RWPE2 (cell line): Measurements from ENCODE around the gene WWOX.

ENCODE experiments used
- ATAC-seq: fragments of 200-7000 bp; cut with Tn5 transposase; 3 replicates; pipeline ENCODE4 v1.9.1; 2021; ENCODE audit warnings: low read depth
- DNase-seq: peaks from one replicate; pipeline ENCODE4 v3.0.0-alpha.2; 2020; ENCODE audit warnings: low spot score
- H3K27ac ChIP-seq: fragments of 450-650 bp; 2 replicates; pipeline ENCODE4 v1.5.1; 2017; ENCODE audit warnings: mild to moderate bottlenecking; ENCODE audit not compliant: poor library complexity, severe bottlenecking
- H3K27me3 ChIP-seq: fragments of 250-450 bp; sonication (Bioruptor Pico); 2 replicates; pipeline ENCODE4 v1.5.1; 2021; ENCODE audit warnings: mild to moderate bottlenecking, moderate library complexity; ENCODE audit not compliant: insufficient read depth, poor library complexity, severe bottlenecking
- H3K36me3 ChIP-seq: fragments of 250-450 bp; sonication (Bioruptor Pico); 2 replicates; pipeline ENCODE4 v1.5.1; 2020; ENCODE audit warnings: low read depth, mild to moderate bottlenecking, moderate library complexity
- H3K4me1 ChIP-seq: fragments of 250-450 bp; sonication (Bioruptor Pico); 2 replicates; pipeline ENCODE4 v1.5.1; 2021; ENCODE audit warnings: mild to moderate bottlenecking, moderate library complexity; ENCODE audit not compliant: insufficient read depth, poor library complexity, severe bottlenecking
- H3K4me3 ChIP-seq: fragments of 250-450 bp; sonication (Bioruptor Pico); 2 replicates; pipeline ENCODE4 v1.5.1; 2021; ENCODE audit warnings: mild to moderate bottlenecking, moderate library complexity; ENCODE audit not compliant: severe bottlenecking
- H3K9me3 ChIP-seq: fragments of 250-450 bp; sonication (Bioruptor Pico); 2 replicates; pipeline ENCODE4 v1.5.1; 2021; ENCODE audit warnings: mild to moderate bottlenecking, moderate library complexity; ENCODE audit not compliant: severe bottlenecking
- TF ChIP-seq, protein P1 (sequence below): fragments of 450-650 bp; IDR thresholded peaks from one replicate; pipeline ENCODE4 v1.5.1; 2017; ENCODE audit warnings: mild to moderate bottlenecking, moderate library complexity; ENCODE audit not compliant: poor library complexity, severe bottlenecking

WWOX gene

GRCh38 chr16:78647019-78647418 is 547.6 kb downstream of the WWOX start:
- Histone ChIP-seq H3K27me3 (no peaks in the 10 kb centered on the region), H3K9me3 (no peaks in the 10 kb centered on the region), H3K4me1 (no peaks in the 10 kb centered on the region), H3K4me3 (no peak overlapping the region), H3K36me3 (no peaks in the 10 kb centered on the region), H3K27ac (no peak overlapping the region)
- no peak for ATAC-seq
- TF ChIP-seq, protein P1, sequence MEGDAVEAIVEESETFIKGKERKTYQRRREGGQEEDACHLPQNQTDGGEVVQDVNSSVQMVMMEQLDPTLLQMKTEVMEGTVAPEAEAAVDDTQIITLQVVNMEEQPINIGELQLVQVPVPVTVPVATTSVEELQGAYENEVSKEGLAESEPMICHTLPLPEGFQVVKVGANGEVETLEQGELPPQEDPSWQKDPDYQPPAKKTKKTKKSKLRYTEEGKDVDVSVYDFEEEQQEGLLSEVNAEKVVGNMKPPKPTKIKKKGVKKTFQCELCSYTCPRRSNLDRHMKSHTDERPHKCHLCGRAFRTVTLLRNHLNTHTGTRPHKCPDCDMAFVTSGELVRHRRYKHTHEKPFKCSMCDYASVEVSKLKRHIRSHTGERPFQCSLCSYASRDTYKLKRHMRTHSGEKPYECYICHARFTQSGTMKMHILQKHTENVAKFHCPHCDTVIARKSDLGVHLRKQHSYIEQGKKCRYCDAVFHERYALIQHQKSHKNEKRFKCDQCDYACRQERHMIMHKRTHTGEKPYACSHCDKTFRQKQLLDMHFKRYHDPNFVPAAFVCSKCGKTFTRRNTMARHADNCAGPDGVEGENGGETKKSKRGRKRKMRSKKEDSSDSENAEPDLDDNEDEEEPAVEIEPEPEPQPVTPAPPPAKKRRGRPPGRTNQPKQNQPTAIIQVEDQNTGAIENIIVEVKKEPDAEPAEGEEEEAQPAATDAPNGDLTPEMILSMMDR = no peak
- DNase-seq = no peak

DNA sequence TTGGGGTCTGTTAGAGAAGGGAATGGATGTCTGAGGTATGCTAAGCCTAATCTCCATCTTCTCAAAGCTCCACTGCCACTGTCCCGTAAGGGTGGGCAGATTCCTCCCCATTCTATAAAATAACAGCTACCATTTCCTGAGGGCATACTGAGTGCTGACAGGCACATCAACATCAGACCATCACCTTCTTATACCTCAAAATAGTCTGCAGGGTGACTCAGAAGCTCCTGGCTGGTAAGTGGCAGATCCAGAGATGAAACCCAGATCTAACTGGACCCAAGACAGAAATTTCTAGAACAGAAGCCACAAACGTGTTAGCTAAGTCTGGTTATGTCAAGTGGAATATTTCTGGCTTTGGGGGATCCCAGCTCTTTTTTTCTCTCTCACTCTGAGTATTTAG is 548.0 kb downstream of the WWOX start:
- no peaks in the 10 kb centered on the region for H3K36me3 ChIP-seq
- no peak overlapping the region for H3K4me3 ChIP-seq
- no peaks in the 10 kb centered on the region for H3K4me1 ChIP-seq
- ATAC-seq (no peak), DNase-seq (no peak)
- no peaks in the 10 kb centered on the region for H3K27me3 ChIP-seq
- no peaks in the 10 kb centered on the region for H3K9me3 ChIP-seq
- H3K27ac ChIP-seq = no peak overlapping the region
- TF ChIP-seq, protein P1 = no peak

DNA sequence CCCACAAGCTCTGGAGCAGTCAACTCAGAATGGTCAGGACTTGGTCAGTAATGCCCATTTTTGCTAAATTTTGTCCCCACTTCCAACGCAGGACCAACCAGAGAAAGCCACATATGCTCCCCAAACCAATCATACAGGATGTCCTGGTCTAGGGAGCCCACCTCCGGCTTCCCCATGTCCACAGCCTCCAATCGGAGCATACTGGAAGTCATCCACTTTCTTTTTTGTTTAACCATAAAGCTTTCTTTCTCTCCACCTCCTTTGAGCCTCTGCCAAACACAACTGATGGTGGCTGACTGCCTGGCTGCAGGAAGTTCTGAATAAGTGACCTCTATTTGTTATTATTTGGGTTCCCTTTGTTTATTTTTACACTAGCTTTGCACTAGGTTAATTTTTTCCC is 549.1 kb downstream of the WWOX start:
- Histone ChIP-seq H3K27ac (no peak overlapping the region), H3K4me1 (no peaks in the 10 kb centered on the region), H3K27me3 (no peaks in the 10 kb centered on the region), H3K9me3 (no peaks in the 10 kb centered on the region), H3K36me3 (no peaks in the 10 kb centered on the region), H3K4me3 (no peak overlapping the region)
- TF ChIP-seq, protein P1 = no peak
- DNase-seq (no peak), ATAC-seq (no peak)

DNA sequence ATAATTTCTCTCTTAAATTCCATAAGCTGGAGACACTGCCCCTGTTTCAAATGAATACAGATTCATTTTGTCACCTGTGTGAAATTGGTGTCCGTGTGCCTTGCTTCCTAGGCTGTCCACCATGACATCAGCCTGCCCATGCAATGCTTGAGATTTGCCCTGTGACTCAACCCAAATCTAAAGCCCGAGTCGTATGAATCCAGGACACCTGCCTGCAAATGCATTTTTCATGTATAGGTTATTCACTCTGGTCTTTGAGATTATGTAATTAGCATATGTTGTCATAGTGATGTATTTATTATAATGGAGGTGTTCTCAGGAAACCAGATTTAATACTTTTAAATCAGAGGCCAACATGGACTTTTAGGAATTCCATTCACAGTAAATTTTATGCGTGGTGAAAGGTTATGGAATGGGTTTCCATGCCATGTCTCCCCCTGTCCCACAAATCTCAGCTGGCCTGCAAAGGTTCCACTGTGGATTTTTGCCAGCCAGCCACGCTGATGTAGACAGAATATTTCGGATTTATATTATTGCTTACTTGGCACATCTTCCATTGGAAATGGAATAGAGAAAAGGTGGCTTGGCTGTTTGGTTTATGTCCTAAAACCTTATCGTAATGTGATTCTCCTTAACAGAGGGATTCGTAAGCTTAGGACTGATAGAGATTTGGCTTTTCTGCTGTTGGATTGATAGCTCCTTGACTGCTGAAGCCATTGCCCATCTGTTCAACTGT is 551.1 kb downstream of the WWOX start:
- Histone ChIP-seq H3K4me1 (no peaks in the 10 kb centered on the region), H3K9me3 (no peaks in the 10 kb centered on the region), H3K27ac (no peak overlapping the region), H3K27me3 (no peaks in the 10 kb centered on the region), H3K36me3 (no peaks in the 10 kb centered on the region), H3K4me3 (no peak overlapping the region)
- no peak for DNase-seq
- TF ChIP-seq, protein P1 = no peak
- ATAC-seq = no peak

- H3K27me3 ChIP-seq = no peaks in the 10 kb centered on the region
- DNase-seq (no peak), ATAC-seq (no peak)
- TF ChIP-seq, protein P1 = no peak
- H3K9me3 ChIP-seq = no peaks in the 10 kb centered on the region
- no peak overlapping the region for H3K27ac ChIP-seq
- H3K4me3 ChIP-seq = no peak overlapping the region
- H3K36me3 ChIP-seq = no peaks in the 10 kb centered on the region
- no peaks in the 10 kb centered on the region for H3K4me1 ChIP-seq
Observed at GRCh38 chr16:78654929-78655328, 555.5 kb downstream of the WWOX start.
